NCI-H82 (cell line): ENCODE results near the gene ACTR1A.
"Not testable (repeated sequence)": the region's sequence is repeated elsewhere in the genome, so short reads cannot be mapped to it uniquely, and the experiment has no call there.

Source experiments
- DNase-seq: peaks from one replicate; lab custom pipeline; 2025; lab: John Stamatoyannopoulos, UW

The ACTR1A gene

DNA sequence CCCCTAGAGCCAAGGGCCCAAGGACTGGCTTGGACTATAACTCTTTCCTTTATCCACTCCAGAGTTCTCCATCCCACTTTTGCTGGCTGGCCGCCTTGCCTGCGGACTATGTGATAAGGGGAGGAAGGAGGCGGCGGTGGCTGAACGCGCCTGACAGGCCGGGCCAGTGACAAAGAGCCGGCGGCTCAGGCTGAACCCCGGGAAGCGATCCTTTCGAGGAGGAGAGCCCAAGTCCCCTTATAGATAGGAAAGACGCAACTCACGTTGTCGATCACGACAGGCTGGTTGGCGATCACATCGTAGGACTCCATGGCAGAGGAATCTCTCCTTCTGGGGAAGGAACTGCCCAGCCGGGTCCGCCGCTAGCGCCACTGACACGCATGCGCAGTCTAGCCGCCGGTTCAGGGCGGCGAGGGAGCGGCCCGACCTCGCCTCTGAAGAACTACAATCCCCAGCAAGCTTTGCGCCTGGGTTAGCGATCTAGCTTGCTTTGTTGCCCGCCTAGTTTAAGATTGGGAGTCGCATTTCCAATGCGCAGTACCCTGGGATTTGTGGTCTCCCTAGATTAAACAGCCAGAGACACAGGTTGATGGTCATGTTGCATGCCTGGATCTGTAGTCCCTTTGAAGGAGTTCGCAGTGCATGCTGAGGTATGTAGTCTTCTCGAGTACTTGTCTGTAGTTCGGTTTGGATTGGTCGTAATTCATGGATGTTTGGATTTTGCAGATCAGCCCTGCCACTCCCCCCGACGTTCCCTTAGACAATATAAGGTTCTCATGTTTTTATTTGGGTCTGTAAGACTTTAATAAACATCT, at the start of gene ACTR1A:
Gene ACTR1A (minus strand): TSS at position 376 of the 815 bp plus-strand sequence. CDS start 65 bp downstream, at position 311.
- peak; percentile 99 for DNase-seq

DNA sequence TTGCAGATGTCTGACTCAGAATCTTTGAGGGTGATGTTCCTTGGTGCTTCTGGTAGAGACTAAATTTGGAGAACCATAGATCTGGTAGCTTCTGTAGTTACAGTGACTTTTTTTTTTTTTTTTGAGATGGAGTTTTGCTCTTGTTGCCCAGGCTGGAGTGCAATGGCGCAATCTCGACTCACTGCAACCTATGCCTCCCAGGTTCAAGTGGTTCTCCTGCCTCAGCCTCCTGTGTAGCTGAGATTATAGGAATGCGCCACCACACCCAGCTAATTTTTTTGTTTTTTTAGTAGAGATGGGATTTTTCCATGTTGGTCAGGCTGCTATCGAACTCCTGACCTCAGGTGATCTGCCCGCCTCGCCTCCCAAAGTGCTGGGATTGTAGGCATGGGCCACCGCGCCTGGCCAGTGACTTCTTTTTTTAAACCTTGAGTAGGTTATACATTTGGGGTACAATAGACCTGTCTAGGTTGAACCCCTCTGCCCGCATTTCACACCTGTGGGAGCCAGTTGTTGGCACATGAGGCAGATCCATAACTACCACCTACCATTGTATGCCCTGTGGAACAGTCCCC, 48.2 kb upstream of the ACTR1A start:
- no peak for DNase-seq

DNA sequence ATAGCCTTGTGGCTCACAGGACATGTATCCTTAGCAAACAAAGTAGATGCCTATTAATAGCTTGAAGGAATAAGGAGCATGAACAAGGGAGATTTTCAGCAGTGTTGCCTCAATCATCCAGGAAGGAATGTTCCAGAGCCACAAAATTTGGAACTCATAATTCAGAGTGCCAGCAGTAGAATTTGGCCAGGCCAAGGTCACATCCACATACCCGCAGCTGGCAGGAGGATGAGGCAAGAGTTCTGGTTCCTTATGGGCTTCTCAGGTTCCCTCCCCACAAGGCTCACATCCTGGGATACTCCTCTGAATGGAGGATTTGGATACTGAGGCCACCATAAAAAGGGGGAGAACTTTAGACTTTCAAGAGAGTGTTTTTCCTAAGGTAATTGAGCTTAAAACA, 47.0 kb upstream of the ACTR1A start:
- DNase-seq, result no peak

DNA sequence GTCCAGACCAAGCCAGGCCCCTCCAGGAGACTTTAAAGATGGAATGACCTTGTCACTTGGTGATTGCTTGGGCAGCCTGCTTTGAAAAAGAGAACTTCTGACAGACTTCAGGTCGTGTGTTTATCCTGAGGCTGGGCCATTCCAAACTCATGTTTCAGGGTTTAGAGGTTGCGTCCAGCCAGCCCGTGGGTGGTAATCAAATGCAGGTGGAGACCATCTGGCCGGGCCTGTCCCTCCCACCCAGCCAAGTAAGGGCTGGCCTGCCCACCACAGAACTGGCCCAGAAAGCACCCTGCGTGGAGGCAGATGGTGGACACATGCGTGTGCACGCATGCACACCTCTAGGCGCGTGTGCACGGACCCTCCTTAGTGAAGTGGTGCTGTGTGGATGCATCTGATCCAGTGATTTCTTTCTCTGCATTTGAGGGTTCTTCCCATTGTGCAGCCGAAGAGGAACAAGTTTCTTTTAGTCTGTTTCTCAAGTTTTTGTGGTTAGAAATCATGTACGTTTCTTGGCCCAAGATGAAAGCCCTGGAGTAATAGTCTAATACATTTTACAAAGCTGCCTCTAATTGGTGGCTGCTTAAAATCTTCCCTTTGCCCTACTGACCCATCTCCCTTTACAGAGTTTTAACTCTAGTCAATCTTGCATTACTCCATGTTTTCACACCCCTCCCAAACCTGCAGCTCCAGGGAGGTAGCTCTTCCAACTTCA, 44.3 kb upstream of the ACTR1A start:
- no peak for DNase-seq

DNA sequence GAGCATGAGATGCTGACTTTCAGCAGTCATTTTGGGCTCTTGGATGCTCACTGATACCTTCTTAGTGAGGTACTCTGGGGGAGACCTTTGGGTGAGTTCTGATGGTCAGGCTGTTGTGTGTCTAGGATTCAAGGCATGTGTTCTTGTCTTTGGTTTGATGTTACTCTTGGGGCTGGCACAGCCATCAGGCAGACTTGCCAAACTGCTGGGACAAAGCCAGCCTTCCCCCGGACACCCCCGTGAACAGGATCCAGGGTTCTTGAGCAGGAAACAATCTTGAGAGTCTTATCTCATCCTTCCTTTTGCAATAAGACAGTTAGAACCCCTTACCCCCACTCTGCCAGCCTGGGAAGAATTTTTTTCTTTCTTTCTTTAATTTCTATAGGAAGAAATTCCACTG, 43.5 kb upstream of the ACTR1A start:
- no peak for DNase-seq

DNA sequence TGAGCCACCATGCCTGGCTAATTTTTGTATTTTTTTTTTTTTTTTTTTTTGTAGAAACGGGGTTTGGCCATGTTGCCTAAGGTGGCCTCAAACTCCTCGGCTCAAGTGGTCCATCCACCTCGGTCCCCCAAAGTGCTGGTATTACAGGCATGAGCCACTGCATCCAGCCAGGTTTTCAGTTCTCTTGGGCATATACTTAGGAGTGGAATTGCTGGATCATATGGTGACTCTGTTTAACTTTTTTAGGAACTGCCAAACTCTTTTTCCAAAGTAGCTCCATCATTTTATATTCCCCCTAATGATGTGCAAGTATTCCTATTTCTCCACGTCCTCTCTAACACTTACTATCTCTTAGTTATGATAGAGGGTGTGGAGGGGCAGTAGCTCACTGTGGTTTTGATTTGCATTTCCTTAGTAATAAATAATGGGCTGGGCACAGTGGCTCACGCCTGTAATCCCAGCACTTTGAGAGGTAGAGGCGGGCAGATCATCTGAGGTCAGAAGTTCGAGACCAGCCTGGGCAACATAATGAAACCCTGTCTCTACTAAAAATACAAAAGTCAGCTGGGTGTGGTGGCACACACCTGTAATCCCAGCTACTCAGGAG, 42.9 kb upstream of the ACTR1A start:
- DNase-seq, result no peak

DNA sequence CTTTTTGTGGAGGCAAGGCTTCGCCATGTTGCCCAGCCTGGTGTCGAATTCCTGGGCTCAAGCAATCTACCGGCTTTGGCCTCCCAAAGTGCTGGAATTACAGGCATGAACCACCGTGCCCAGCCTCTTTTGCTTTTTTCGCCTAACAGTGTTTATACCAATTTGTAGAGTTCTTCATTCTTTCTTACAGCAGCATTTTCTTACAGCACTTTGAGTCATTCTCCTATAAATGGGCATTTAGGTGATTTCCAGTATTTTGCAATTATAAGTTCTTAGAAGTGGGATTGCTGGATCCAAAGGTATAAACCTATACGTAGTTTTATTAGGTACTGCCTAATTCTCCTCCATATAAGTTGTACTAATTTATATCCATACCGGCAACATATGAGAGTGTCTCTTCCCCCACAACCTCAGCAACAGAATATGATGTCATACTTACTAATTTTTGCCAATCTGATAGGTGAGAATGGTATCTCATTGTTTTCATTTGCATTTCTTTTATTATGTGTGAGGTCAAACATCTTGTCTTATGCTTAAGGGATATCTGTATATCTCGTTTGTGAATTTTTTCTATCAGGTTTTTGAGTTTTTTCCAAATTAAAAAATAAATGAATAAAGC, 40.4 kb upstream of the ACTR1A start:
- DNase-seq, result no peak

DNA sequence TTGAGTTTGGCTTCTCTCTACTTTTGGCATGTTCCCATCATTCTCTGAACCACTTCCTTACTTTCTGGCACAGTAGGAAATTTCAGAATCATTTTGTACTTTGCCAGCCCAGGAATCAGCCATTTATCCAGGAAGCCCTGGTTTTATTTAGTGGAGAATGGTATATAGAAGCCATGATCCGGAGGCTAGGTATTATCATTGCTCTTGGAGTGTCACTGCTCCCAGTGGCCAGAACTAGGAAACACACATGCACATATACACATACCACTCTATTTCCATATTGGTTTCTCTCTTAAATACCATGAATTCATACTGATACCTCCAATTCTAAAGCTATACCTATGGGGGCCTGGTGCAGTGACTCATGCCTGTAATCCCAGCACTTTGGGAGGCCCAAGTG, 37.5 kb upstream of the ACTR1A start:
- DNase-seq, result peak; percentile 15

DNA sequence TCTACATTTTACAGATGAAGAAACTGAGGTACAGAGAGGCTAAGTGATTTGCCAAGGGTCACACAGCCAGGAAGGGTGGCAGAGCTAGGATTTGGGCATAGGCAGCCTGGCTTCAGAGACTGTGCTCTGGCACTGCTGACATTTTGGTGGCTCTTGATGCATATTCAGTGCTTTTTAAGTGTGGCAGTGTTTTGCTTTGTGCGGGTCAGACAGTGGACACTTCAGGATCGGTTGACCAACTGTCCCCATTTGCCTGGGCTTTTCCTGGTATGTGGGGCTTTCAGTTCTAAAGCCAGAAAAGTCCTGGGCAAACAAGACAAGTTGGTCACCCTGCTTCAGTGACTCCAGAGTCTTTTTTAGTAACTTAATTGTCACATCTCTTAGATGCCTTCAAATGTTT, 36.3 kb upstream of the ACTR1A start:
- no peak for DNase-seq

DNA sequence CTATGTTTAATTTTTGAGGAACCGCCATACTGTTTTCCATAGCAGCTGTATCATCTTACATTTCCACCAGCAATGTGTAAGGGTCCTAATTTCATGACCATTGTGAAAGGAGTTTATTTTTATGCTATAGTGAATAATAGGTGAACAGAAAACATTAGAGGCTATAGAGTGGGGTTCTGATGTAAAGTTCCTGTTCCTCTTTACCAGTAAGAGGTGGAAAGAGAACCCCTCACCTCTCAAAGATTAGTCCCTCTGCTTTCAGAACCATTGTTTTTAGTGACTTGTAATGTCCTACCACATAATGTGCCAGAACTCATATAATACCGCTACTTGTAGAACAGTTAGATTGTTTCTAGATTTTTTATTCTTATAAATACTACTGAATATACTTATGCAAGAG, 35.4 kb upstream of the ACTR1A start:
- no peak for DNase-seq

DNA sequence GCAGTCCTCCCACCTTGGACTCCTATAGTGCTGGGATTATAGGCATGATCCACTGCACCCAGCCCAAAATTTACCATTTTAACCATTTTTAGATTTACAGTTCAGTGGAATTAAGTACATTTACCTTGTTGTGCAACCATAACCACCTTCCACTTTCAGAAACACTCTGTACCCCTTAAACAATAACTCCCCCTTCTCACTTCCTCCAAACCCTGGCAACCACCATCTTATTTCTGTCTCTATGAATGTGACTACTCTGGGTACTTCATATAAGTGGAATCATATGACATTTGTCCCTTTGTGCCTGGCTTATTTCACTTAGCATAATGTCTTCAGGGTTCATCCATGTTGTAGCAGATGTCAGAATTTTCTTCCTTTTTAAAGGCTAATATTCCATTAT, 34.9 kb upstream of the ACTR1A start:
- no peak for DNase-seq

DNA sequence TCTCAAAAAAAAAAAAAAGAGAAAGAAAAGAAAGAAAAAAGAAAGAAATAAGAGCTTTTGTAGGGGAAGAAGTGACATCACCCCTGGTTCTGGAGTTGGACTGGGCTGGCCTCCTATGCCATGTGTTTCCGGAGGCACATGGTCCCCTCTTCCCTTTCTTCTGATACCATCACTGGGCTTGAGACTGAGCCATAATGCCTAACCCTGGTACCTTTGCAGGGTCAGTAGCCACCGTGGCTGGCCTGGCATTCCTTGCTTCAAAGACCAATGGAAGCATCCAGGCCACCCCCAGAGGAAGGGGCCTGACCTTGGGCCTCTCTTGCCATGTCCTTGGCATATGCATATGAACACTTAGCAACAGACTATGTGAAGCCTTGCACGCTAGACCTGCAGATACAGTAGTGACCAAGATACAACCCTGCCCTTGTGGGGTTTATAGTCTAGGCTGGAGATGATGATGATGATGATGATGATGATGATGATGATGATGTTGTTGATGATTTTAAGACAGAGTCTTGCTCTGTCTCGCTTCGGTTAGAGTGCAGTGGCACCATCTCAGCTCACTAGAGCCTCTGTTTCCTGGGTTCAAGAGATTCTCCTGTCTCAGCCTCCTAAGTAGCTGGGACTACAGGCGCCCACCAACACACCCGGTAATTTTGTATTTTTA, 33.1 kb upstream of the ACTR1A start:
- DNase-seq, result no peak

DNA sequence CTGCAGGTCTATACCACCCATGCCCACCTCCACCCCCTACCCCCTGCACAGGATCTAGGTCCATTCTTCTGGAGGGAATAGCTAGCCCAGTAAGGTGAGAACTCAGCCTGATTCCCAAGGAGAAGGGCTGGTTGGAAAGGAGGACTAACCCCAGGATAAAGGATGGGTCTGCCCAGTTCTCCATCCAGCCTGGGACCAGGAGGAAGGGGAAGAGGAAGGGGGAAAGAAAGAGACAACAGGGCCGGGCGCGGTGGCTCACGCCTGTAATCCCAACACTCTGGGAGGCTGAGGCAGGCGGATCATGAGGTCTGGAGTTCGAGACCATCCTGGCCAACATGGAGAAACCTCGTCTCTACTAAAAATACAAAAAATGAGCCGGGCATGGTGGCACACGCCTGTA, 32.5 kb upstream of the ACTR1A start:
- not testable (repeated sequence) for DNase-seq

DNA sequence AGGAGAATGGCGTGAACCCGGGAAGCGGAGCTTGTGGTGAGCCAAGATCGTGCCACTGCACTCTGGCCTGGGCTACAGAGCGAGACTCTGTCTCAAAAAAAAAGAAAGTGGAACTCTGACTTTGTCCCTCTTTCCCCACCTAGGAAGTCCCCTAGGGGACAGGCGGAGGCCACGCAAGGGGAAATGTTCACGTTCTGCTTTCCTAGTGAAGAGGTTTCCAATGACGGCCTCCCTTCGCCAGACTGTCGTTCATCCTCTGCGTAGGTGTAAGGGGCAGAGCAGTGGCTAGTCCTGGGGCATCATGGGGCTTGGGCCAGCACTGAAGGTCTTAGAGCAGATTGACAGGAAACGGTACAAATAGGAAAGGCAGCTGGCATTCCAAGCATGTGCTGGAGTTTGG, 31.8 kb upstream of the ACTR1A start:
- no peak for DNase-seq

DNA sequence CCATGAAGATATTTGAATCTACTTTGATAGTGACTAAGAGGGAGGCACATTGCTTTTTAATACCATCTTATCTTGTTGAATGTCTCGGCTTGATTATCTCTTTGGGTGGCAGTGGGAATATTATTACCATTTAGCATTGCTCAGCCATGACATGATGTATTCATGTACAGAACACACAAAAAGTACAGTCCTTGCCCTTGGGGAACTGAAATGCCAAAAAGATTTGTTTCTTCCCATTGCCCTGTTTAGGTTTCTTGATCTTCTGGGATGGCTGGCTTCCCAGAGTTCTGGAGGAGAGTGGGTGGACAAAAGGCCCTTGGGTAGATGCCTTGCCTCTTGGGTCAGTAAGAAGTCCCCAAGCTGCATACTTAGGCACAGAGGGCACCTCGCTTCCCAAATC, 25.0 kb upstream of the ACTR1A start:
- DNase-seq, result no peak

DNA sequence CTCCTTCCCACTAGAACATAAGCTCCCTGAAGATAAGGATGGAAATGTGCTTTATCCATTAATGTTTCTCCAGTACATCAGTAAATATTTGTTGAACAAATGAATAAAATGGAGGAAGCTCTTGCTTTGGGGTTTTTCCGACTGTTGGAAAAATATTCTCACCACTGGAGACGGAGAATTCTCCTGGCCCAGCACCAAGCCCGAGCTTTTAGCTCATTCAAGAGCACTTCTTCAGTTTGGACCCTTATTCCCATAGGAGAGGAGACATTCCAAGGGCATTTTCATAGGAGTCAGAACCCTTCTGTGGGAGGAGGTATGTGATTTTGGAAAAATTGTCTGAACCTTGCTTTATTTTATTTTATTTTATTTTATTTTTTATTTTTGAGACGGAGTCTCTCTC, 22.2 kb upstream of the ACTR1A start:
- no peak for DNase-seq

DNA sequence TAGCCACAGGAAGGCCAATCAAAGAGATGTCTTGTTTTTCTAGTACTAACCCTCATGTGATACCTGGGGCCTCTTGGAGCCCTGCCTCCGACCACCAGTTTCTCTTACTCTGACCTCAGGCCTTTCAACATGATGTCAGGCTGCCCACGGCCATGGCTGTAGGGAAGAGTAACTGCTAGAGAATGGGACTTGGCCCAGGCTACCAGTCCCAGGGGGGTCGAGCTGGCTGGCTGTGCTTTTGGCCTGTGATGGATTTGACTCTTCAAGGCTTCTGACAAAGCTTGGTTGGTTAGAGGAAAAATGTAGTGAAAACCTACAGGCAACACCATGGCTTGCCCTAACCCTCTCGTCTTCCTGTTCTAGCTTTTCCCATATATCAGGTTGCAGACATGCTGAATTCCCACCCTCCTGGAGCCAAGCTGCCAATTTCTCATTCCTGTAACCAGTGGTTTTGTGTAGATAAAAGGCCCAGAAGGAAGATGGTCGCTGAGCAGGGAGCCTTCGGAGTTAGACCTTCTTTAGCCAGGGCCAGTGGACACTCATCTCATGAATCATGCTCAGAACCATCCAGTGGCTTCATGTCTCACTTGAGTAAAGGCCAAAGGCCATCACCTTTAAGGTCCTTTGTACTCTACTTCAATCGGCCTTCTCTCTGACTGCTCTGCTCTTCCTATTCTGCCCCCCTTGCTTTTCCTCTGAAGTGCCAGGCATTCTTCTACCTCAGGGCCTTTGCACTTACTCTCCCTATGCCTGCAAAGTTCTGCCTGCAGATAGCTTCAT, 20.9 kb upstream of the ACTR1A start:
- DNase-seq, result no peak

DNA sequence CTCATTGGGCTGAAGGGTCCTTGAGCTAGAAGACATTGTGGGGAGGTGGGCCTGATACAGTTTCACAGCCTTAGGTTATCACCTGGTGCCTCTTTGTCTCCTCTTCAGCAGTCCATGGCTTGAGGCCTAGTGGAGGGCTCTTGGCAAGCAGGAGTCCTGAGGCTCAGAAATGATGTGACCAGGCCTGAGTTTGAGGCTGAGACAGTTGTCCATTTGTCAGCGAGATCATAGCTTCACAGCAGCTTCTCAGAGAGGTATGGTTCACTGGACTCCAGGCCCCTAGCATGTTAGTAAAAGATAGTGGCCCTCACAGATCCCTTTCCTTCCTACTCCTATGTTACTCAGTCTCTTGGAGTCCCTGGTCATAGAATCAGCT, 20.4 kb upstream of the ACTR1A start:
- DNase-seq, result no peak

DNA sequence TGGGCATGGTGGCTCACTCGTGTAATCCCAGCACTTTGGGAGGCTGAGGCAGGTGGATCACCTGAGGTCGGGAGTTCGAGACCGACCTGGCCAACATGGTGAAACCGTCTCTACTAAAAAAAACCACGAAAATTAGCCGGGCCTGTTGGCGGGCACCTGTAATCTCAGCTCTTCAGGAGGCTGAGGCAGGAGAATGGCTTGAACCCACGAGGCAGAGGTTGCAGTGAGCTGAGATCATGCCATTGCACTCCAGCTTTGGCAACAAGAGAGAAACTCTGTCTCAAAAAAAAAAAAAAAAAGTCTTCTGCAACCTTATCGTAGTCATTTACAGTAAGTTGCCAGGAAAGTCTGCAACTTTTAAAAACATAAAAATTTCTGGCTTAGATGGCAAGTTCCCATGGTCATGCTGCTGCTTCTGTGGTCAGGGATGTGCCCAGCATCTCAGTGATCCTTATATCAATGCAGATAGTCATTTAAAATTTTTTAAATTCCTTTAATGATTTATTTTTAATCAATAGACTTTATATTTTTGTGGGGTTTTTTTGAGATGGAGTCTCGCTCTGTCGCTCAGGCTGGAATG, 16.8 kb upstream of the ACTR1A start:
- no peak for DNase-seq

DNA sequence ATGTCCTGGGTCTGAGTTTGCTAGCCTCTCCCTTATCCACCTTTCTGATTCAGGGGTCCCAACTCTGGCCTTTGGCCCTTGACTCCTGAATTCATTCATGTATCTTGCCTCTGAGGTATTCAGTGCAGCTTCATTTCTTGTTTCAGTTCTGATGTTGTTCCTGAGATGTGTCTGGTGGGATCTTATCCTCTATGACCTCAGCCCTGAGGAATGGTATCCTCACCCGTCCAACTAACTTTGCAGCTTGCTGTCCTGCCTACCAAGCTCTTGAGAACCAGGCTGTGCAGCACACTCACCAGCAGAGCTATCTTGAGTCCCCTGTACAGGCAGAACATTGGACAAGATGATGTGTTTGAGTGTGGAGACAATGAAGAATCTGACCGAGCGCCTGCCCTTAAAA, 15.0 kb upstream of the ACTR1A start:
- no peak for DNase-seq

DNA sequence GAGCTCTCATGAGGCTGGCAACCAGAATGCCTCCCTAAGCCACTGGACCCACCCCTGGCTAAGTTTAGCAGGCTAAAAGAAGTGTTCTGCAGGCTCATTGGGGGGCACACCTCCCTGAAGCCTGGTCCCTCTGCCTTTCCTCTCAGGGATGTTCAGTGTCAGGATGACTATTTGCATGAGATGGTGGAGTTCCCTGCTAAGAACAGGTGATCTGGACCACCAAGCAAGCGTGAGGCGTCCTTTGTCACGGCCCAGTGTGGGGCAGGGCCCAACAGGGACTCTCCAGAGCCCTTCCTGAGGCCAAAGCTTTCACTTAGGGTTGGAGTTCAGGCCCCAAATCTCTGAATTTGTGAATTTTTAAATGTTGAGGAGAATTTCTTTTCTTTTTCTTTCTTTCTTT, 13.2 kb upstream of the ACTR1A start:
- no peak for DNase-seq
